Measurements from ENCODE around the gene RNF25. TPM values are rescaled to one million over a fixed set of nuclear protein-coding genes. Genes with fewer than 3 reads are reported as not detected.

Gene RNF25
- total and polyA plus RNA-seq, 10 donors, result 15.9 to 27.1 (median 24.2) TPM

- intact Hi-C loops (cut with DNase I; ENCODE audit: low total_unique reads), result no loop called here
- Histone ChIP-seq H3K4me3 (no peak overlapping the region), H3K9me3 (no peaks in the 10 kb centered on the region), H3K4me1 (no peaks in the 10 kb centered on the region), H3K36me3 (peaks cover 4 to 100% (median 92%) of the 10 kb centered on the region in 6 donors), H3K27ac (no peak overlapping the region), H3K27me3 (replicated peaks in 1 of 7) (no peaks in the 10 kb centered on the region)
- TF ChIP-seq POLR2A (IDR thresholded peaks at IDR 0.05), result no peak
- TF ChIP-seq POLR2AphosphoS5 (IDR thresholded peaks at IDR 0.05), result peak in 1 of 3 donors; percentile 50
- TF ChIP-seq CTCF (IDR thresholded peaks at IDR 0.05 in 8 of 11, conservative IDR thresholded peaks at IDR 0.05 in 3 of 11), result no peak
- 96 to 98% (median 97%) methylated on average over 18 of the region's 18 CpGs for WGBS, 5 donors
- no peak for DNase-seq
Observed at GRCh38 chr2:218638372-218638771, 33.4 kb downstream of the RNF25 start.

GRCh38 chr2:218635719-218636118, 36.1 kb downstream of the RNF25 start:
- Histone ChIP-seq H3K27ac (no peak overlapping the region), H3K4me3 (no peak overlapping the region), H3K9me3 (no peaks in the 10 kb centered on the region), H3K27me3 (replicated peaks in 1 of 7) (no peaks in the 10 kb centered on the region), H3K36me3 (peaks cover 4 to 80% (median 72%) of the 10 kb centered on the region in 6 donors), H3K4me1 (no peaks in the 10 kb centered on the region)
- TF ChIP-seq POLR2A (IDR thresholded peaks at IDR 0.05), result no peak
- TF ChIP-seq CTCF (IDR thresholded peaks at IDR 0.05 in 8 of 11, conservative IDR thresholded peaks at IDR 0.05 in 3 of 11), result no peak
- TF ChIP-seq POLR2AphosphoS5 (IDR thresholded peaks at IDR 0.05), result no peak
- DNase-seq, result no peak
- intact Hi-C loops (cut with DNase I; ENCODE audit: low total_unique reads), result no loop called here
- WGBS, 5 donors, result 95 to 98% (median 97%) methylated on average over 5 of the region's 5 CpGs

- Histone ChIP-seq H3K4me1 (no peaks in the 10 kb centered on the region), H3K4me3 (no peak overlapping the region), H3K27ac (no peak overlapping the region), H3K9me3 (no peaks in the 10 kb centered on the region), H3K36me3 (peaks cover 0 to 41% (median 35%) of the 10 kb centered on the region in 6 donors), H3K27me3 (replicated peaks in 1 of 7) (no peaks in the 10 kb centered on the region)
- no peak for DNase-seq
- TF ChIP-seq CTCF (IDR thresholded peaks at IDR 0.05 in 8 of 11, conservative IDR thresholded peaks at IDR 0.05 in 3 of 11) (no peak), POLR2A (IDR thresholded peaks at IDR 0.05) (no peak), POLR2AphosphoS5 (IDR thresholded peaks at IDR 0.05) (no peak)
- 64 to 82% (median 70%) methylated on average over 4 of the region's 4 CpGs for WGBS, 5 donors
- intact Hi-C loops (cut with DNase I; ENCODE audit: low total_unique reads), result no loop called here
Observed at GRCh38 chr2:218631837-218632236, 40.0 kb downstream of the RNF25 start.

GRCh38 chr2:218627939-218628338, 43.9 kb downstream of the RNF25 start:
- DNase-seq, result no peak
- peaks cover 0 to 2% (median 0%) of the 10 kb centered on the region in 6 donors for H3K36me3 ChIP-seq

More at GRCh38 chr2:218627939-218628338, 43.9 kb downstream of the RNF25 start:
- Histone ChIP-seq H3K9me3 (no peaks in the 10 kb centered on the region), H3K4me1 (peaks cover 0 to 4% (median 2%) of the 10 kb centered on the region in 6 donors), H3K27me3 (replicated peaks in 1 of 7) (no peaks in the 10 kb centered on the region), H3K4me3 (no peak overlapping the region), H3K27ac (no peak overlapping the region)
- 87 to 99% (median 95%) methylated on average over 3 to 4 of the region's 4 CpGs for WGBS, 5 donors
- intact Hi-C loops (cut with DNase I; ENCODE audit: low total_unique reads), result no loop called here
- no peak for TF ChIP-seq CTCF (IDR thresholded peaks at IDR 0.05 in 8 of 11, conservative IDR thresholded peaks at IDR 0.05 in 3 of 11)
- TF ChIP-seq POLR2AphosphoS5 (IDR thresholded peaks at IDR 0.05), result no peak
- TF ChIP-seq POLR2A (IDR thresholded peaks at IDR 0.05), result no peak

All from spleen (tissue), 11 donors.